Stimulated activated CD4-positive, alpha-beta T cell treated with anti-CD3 and anti-CD28 coated beads, Interleukin-12 subunit alpha, Interleukin-12 subunit beta, amount 100 ng/mL, for 4 hours (primary cell): ENCODE results near the gene CYP27A1.
"Not testable (repeated sequence)": the region's sequence is repeated elsewhere in the genome, so short reads cannot be mapped to it uniquely, and the experiment has no call there.

Experiments used
- DNase-seq: peaks from one replicate; pipeline ENCODE4 v3.0.0-alpha.2; 2020

Gene CYP27A1

DNA sequence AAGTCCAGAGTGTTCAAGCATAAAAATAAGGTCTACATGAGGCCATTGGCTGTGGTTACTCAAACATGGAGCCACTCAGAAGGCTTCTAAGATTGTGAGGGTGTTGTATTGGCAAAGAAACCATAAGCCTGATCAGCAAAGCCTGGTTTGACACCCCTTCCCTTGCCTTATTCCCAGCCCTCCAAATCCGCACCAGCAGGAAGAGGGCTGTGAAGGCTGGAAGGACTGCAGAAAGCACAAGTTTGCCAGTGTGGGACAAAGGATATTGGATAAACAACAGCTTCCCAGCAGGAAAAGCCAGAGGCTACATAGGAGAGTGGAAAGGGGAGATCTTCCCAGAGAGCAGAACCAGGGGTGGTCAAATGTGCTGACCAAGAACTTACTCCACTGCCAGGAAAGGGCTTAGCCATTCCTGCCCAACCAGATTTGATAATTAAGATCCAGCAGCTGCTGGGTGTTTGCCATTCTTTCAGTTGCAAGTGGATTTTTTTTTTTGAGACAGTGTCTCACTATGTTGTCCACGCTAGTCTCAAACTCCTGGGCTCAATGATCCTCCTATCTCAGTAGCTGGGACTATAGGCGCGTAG is 51.2 kb downstream of the CYP27A1 start:
- no peak for DNase-seq

DNA sequence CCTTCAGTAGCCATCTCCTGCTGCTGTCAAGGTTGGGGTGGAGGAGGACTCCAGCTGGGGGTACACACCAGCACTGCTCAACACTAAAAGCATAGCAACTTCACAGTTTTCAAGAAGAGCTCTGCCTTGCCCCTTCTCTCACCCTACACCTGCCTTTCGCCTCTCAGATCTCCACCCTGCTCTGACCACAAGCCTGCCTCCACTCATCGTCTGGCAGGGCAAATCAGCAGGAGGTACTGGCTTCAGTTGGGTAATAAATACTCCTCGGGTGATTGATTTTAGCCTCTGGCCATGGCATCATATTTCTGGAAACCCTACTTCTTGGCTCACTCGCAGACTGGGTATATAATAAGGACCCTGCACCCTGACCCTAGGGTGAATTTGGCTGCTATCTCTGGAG is 52.7 kb downstream of the CYP27A1 start:
- no peak for DNase-seq

- no peak for DNase-seq
These were observed 55.5 kb downstream of the CYP27A1 start for GRCh38 chr2:218837495-218837894.

- no peak for DNase-seq
These were observed 57.5 kb downstream of the CYP27A1 start for GRCh38 chr2:218839430-218839829.

GRCh38 chr2:218839888-218840287 is 57.9 kb downstream of the CYP27A1 start:
- no peak for DNase-seq

DNA sequence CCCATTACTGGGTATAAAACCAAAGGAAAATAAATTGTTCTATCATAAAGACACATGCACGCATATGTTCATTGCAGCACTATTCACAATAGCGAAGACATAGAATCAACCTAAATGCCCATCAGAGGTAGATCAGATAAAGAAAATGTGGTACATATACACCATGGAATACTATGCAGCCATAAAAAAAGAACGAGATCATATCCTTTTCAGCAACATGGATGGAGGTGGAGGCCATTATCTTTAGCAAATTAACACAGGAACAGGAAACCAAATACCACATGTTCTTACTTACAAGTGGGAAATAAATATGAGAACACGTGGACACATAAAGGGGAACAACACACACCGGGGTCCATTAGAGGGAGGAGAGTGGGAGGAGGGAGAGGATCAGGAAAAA is 62.4 kb downstream of the CYP27A1 start:
- DNase-seq, result not testable (repeated sequence)

DNA sequence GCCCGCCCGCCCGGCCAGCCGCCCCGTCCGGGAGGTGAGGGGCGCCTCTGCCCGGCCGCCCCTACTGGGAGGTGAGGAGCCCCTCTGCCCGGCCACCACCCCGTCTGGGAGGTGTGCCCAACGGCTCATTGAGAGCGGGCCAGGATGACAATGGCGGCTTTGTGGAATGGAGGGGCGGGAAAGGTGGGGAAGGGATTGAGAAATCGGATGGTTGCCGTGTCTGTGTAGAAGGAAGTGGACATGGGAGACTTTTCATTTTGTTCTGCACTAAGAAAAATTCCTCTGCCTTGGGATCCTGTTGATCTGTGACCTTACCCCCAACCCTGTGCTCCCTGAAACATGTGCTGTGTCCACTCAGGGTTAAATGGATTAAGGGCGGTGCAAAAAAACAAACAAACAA is 65.0 kb downstream of the CYP27A1 start:
- DNase-seq, result not testable (repeated sequence)

DNA sequence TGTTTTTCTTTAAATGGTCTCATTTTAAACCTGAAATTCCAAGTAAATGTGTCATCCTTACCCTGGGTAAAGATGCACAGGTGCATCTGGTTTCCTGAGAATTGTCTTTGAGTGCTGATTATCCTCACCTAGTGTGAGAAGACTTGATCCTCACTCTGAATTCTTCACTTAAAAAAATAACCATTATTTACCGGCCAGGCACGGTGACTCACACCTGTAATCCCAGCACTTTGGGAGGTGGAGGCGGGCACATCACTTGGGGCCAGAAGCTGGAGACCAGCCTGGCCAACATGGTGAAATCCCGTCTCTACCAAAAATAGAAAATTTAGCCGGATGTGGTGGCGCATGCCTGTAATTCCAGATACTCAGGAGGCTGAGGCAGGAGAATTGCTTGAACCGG is 67.8 kb downstream of the CYP27A1 start:
- no peak for DNase-seq

GRCh38 chr2:218850796-218851195 is 68.8 kb downstream of the CYP27A1 start:
- DNase-seq, result no peak

GRCh38 chr2:218851286-218851685 is 69.3 kb downstream of the CYP27A1 start:
- DNase-seq, result no peak

GRCh38 chr2:218852911-218853667 is 71.1 kb downstream of the CYP27A1 start:
- DNase-seq, result peak; percentile 70

DNA sequence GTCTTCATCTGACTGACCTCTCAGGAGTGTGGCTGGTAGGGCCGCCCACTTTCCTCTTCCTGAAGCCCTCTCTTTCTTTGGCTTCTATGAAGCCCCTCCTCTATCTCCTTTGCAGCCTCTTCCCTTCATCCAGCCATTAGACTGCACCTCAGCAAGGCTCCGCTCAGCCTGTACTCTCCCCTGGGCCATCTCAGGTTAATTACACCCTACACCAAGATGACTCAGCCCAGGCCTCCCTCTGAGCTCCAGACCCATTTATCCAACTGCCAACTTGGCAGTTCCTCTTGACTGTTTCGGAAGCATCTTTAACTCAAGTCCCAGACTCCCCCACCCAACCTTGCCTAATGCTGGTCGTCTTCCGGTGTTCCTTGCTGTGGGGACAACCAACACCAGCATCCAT is 71.8 kb downstream of the CYP27A1 start:
- no peak for DNase-seq

GRCh38 chr2:218854860-218855259 is 72.9 kb downstream of the CYP27A1 start:
- no peak for DNase-seq

DNA sequence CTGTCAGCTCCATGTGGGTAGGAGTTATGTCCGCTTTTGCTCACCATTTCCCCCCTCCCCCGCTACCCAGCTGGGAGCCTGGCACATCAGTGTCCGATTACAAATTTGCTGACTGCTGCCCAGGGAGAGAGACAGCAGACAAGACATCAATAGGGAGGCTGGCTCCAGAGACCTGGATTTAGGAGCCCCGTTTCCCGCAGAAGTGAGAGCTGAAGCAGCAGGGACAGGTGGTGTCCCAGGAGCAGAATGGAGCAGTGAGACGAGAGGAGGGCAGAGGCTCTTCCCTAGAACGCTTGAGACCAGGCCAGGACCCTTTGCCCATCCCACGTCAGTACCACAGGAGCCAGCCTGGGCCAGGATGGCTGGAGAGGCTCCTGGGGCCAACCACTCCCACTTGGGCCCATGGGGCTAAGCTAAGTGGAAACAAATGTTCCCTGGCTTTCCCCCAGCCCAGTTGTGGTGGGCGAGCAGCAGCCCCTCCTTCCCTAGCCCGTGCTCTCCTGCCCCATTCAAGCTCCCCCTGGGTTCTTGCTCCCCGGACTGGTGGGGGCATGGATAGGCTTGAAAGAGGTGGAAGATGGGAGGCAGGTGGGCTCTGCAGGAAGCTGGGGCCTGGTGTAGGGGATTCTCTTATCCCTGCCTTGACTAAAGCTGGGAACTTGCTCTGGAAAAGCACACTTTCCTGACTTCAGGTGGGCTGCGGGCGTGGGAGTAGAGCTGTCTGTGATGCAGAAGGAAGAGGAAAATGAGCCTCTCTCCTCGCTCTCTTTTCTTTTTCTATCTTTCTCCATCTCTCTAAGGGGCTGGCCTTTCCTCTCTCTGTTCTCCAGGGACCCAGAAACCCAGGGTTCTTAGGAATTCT is 73.6 kb downstream of the CYP27A1 start:
- no peak for DNase-seq

DNA sequence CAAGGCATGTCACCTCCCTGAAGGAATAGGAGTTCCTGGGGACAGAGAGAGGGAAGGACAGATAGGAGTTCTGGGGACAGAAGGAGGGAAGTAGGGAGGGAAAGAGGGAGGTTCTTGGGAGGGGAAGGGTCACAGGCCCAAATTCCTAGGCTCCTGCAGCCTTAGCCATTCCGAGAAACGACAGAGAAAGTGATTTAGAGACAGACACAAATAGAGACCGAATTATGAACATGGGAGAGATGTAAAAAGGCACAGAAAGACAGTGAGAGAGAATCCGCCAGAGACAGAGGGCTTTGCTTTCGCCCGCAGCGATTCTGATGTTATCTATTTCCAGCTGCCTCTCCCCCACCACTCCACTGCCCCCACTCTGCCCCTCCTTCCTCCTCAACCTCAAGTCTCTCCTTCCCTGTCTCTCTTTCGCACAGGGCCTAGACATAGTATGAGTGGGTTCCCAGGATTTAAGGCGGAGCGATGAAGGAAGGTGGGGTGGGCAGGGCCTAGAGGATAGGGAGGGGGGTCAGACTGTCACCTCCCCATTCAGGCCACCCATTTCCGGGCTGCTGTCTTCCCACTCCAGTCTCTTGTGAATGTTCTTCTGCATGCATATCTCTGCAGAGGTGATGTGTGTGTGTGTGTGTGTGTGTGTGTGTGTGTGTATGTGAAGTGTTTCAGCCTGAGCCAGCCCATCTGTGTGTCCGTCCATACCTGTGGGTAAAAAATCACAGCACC is 74.4 kb downstream of the CYP27A1 start:
- no peak for DNase-seq

DNA sequence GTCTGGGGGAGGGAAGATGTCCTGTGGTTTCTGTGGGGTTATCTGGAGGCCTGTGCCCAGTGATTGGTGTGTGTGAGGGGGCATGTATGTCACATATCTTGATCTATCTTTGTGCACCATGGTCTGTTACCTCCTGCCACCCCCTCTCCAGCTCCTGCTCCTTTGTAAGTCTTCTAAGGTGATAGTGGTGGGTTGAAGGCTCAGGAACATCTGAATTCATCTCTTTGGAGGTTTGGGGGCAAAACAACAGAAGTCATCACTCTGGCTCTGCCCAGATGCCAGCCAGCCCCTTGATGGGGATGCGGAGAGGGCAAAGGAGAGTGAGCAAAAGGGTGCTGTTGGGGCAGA is 74.9 kb downstream of the CYP27A1 start:
- DNase-seq, result no peak

GRCh38 chr2:218857371-218858137 is 75.6 kb downstream of the CYP27A1 start:
- DNase-seq, result no peak

GRCh38 chr2:218858138-218858445 is 76.1 kb downstream of the CYP27A1 start:
- DNase-seq, result no peak

GRCh38 chr2:218858671-218859555 is 77.0 kb downstream of the CYP27A1 start:
- DNase-seq, result no peak

DNA sequence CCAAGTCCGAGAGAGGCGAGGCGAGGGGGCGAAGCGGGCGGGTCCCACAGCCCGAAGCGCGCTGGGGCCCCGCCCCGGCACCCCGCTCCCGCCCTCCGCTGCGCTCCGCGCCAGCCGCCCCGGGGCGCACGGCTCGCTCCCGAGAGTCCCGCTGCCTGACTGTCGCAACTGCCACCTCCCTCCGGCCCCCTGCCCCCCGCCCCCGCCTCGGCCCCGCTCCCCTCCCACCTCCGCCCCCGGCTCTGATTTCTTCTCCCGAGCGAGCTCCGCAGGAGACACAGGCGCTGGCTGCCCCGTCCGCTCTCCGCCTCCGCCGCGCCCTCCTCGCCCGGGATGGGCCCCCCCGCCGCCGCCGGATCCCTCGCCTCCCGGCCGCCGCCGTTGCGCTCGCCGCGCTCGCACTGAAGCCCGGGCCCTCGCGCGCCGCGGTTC is 77.6 kb downstream of the CYP27A1 start, which contains the start of gene WNT6:
WNT6 (plus strand) TSS at position 250 of the 432 bp plus-strand sequence. CDS start 233 bp downstream, outside the sequence.
- no peak for DNase-seq
